A204.1 (cell line): ENCODE results near the gene ARHGEF40.
A peak's percentile ranks its signal among the peaks of the same experiment; 100 is the strongest.

Experiments used
- FAIRE-seq: peaks from 2 replicates; lab custom pipeline; 2012; peaks lifted over from hg19 to GRCh38; lab: Jason Lieb, UNC

Gene ARHGEF40

GRCh38 chr14:21133901-21134300 is 63.8 kb downstream of the ARHGEF40 start:
- FAIRE-seq: no peak

DNA sequence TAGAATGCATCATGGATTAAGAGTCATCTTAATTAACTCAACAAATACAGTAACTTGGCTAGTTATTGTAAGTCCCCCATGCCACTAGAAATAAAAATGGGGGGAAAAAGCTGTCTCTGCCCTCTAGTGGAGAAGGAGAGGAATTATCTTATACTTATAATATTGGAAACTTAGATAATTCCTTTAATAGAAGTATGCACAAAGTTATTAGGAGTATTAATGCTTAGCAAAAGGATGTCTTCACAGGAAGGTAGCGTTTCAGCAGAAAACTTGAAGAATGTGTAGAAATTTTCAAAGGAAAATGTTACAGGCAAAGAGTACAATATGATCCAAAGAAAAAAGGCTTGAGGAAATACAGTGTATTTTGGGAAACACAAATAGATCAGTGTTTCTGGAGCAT is 65.9 kb downstream of the ARHGEF40 start:
- peak; percentile 90 for FAIRE-seq
